ENCODE measurements around the gene OPRL1.

GRCh38 chr20:64095927-64096326 is 16.0 kb downstream of the OPRL1 start:
- no peak for TF ChIP-seq GATA2 (IDR thresholded peaks at IDR 0.05; ENCODE audit: low read depth, low read length)
- no peak for TF ChIP-seq GATA3 (IDR thresholded peaks at IDR 0.05; ENCODE audit: low read depth, low read length)

All from SH-SY5Y (cell line).